ENCODE results near the gene LBX2. TPM values are rescaled to one million over a fixed set of nuclear protein-coding genes. Genes with fewer than 3 reads are reported as not detected.

LBX2 gene
- total and polyA plus RNA-seq, 2 experiments from 2014 or later, result 0.24 to 0.57 TPM

DNA sequence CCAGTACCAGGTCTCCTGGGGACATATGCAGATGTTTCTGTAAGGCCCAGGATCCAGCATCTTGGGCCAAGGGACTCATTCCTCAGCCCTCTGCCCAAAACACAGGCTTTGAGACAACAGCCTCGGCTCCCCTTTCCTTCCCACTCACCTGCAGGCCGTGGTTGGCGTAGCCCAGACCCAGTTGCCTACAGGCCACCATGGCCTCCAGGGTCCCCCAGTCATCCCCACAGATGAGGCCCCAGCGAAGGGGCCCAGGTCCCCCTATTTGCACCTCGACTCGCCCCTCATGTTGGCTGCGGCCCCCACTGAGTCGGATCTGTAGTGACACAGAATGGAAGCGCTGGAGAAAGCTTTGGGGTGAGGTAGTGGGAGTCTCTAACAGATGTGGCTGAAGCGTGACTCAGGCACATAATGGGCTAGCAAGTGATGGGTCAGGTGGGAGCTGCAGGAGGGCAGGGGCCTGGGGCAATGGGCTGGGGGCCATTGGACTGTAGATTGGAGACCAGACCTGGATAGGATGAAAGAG, 36.1 kb upstream of the LBX2 start:
- Mint-ChIP-seq H3K4me1 (peaks cover 5% of the 10 kb centered on the region), H3K27ac (no peak overlapping the region), H3K27me3 (ENCODE audit: insufficient read depth, low read depth, poor library complexity) (peaks cover 2% of the 10 kb centered on the region), H3K36me3 (ENCODE audit: low read depth) (peaks cover 23% of the 10 kb centered on the region), H3K9me3 (no peaks in the 10 kb centered on the region; the same call in 2 of the 3 replicates), H3K4me3 (no peak overlapping the region)
- ATAC-seq (no peak), DNase-seq (ENCODE audit: low spot score) (no peak)
- TF ChIP-seq, protein P1, sequence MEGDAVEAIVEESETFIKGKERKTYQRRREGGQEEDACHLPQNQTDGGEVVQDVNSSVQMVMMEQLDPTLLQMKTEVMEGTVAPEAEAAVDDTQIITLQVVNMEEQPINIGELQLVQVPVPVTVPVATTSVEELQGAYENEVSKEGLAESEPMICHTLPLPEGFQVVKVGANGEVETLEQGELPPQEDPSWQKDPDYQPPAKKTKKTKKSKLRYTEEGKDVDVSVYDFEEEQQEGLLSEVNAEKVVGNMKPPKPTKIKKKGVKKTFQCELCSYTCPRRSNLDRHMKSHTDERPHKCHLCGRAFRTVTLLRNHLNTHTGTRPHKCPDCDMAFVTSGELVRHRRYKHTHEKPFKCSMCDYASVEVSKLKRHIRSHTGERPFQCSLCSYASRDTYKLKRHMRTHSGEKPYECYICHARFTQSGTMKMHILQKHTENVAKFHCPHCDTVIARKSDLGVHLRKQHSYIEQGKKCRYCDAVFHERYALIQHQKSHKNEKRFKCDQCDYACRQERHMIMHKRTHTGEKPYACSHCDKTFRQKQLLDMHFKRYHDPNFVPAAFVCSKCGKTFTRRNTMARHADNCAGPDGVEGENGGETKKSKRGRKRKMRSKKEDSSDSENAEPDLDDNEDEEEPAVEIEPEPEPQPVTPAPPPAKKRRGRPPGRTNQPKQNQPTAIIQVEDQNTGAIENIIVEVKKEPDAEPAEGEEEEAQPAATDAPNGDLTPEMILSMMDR (conservative IDR thresholded peaks at IDR 0.05; ENCODE audit: low read depth in 2 of 2), result no peak
- TF ChIP-seq POLR2AphosphoS5 (IDR thresholded peaks at IDR 0.05; ENCODE audit: low read depth), result no peak
- Histone ChIP-seq H4K20me1 (replicated peaks; ENCODE audit: insufficient read depth) (no peaks in the 10 kb centered on the region; the same call in 1 of the 2 replicates), H3K9me2 (ENCODE audit: insufficient read depth) (no peaks in the 10 kb centered on the region), H3K4me3 (no peak overlapping the region), H3F3A (replicated peaks; ENCODE audit: low read depth) (0 out of 2 replicates have a peak, but pooled peaks cover 2% of the 10 kb centered on the region), H3K27ac (ENCODE audit: low read depth) (no peak overlapping the region), H2AFZ (no peak overlapping the region), H3K4me2 (no peak overlapping the region), H3K79me2 (replicated peaks; ENCODE audit: insufficient read depth) (no peaks in the 10 kb centered on the region), H3K27me3 (ENCODE audit: insufficient read depth) (no peaks in the 10 kb centered on the region), H3K4me1 (ENCODE audit: insufficient read depth) (no peaks in the 10 kb centered on the region; the same call in 1 of the 2 replicates), H3K36me3 (ENCODE audit: insufficient read depth) (no peaks in the 10 kb centered on the region)

DNA sequence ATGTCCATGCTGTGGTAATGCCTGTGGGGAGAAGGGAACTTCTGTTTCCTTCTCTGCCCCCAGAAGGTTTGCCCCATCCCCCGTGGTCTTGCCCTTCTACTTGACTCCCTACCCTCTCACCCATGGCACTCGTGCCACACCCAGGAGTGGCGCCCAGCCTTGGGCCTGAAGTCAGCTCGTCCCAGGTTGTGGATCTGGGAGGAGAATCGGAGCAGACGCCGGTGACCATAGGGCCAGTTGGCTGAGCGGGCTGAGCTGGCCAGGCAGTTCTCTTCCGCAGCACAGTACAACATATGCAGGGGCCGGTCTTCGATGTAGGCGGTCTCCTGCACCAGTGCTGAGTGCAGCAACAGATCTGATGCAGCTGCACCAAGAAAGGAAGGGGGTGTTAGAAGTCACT, 35.0 kb upstream of the LBX2 start:
- Histone ChIP-seq H3K4me1 (ENCODE audit: insufficient read depth) (no peaks in the 10 kb centered on the region; the same call in 1 of the 2 replicates), H3K4me2 (no peak overlapping the region), H3K4me3 (no peak overlapping the region), H2AFZ (no peak overlapping the region), H3K36me3 (ENCODE audit: insufficient read depth) (no peaks in the 10 kb centered on the region), H3K79me2 (replicated peaks; ENCODE audit: insufficient read depth) (no peaks in the 10 kb centered on the region), H3K27me3 (ENCODE audit: insufficient read depth) (no peaks in the 10 kb centered on the region), H3F3A (replicated peaks; ENCODE audit: low read depth) (0 out of 2 replicates have a peak, but pooled peaks cover 2% of the 10 kb centered on the region), H3K27ac (ENCODE audit: low read depth) (no peak overlapping the region), H4K20me1 (replicated peaks; ENCODE audit: insufficient read depth) (no peaks in the 10 kb centered on the region; the same call in 1 of the 2 replicates), H3K9me2 (ENCODE audit: insufficient read depth) (no peaks in the 10 kb centered on the region)
- peaks cover 2% of the 10 kb centered on the region for H3K27me3 Mint-ChIP-seq (ENCODE audit: insufficient read depth, low read depth, poor library complexity)
- H3K4me3 Mint-ChIP-seq, result no peak overlapping the region
- no peaks in the 10 kb centered on the region; the same call in 2 of the 3 replicates for H3K9me3 Mint-ChIP-seq
- peaks cover 23% of the 10 kb centered on the region for H3K36me3 Mint-ChIP-seq (ENCODE audit: low read depth)
- ATAC-seq (no peak), DNase-seq (ENCODE audit: low spot score) (no peak)
- no peak for TF ChIP-seq POLR2AphosphoS5 (IDR thresholded peaks at IDR 0.05; ENCODE audit: low read depth)
- peaks cover 5% of the 10 kb centered on the region for H3K4me1 Mint-ChIP-seq
- no peak overlapping the region for H3K27ac Mint-ChIP-seq

DNA sequence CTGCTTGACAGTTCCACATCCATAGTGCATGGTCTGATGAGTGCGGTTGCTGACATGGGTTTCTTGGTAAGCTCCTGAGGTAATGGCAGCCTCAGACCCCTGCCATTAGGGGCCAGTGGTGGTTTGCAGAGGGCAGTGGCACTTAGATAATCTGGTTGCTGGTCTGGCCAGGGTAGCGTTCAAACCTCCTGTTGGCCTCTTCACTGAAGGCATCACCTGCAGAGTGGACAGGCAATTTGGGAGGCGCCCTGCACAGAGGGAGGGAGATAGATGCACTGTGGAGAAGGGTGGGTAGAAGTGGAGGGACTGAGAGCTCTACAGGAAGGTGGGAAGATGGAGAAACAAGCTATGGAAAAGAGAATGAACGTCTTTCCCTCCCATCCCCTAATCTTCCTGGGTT, 34.1 kb upstream of the LBX2 start:
- H3K27ac ChIP-seq (ENCODE audit: low read depth), result no peak overlapping the region
- no peak overlapping the region for H2AFZ ChIP-seq
- no peaks in the 10 kb centered on the region for H3K9me2 ChIP-seq (ENCODE audit: insufficient read depth)
- H3K27me3 ChIP-seq (ENCODE audit: insufficient read depth), result no peaks in the 10 kb centered on the region
- peaks cover 3% of the 10 kb centered on the region; the same call in 1 of the 2 replicates for H3K4me1 ChIP-seq (ENCODE audit: insufficient read depth)
- H3K36me3 Mint-ChIP-seq (ENCODE audit: low read depth), result peaks cover 30% of the 10 kb centered on the region
- H3K4me3 Mint-ChIP-seq, result no peak overlapping the region
- no peak overlapping the region for H3K4me3 ChIP-seq
- H3K79me2 ChIP-seq (replicated peaks; ENCODE audit: insufficient read depth), result peaks cover 9% of the 10 kb centered on the region
- H3K27ac Mint-ChIP-seq, result no peak overlapping the region
- ATAC-seq (no peak), DNase-seq (ENCODE audit: low spot score) (no peak)
- H3K27me3 Mint-ChIP-seq (ENCODE audit: insufficient read depth, low read depth, poor library complexity), result peaks cover 9% of the 10 kb centered on the region
- H3K9me3 Mint-ChIP-seq, result no peaks in the 10 kb centered on the region; the same call in 2 of the 3 replicates
- H3K36me3 ChIP-seq (ENCODE audit: insufficient read depth), result no peaks in the 10 kb centered on the region
- H3K4me2 ChIP-seq, result no peak overlapping the region
- peaks cover 8% of the 10 kb centered on the region; the same call in 2 of the 3 replicates for H3K4me1 Mint-ChIP-seq
- H3F3A ChIP-seq (replicated peaks; ENCODE audit: low read depth), result 0 out of 2 replicates have a peak, but pooled peaks cover 2% of the 10 kb centered on the region
- no peaks in the 10 kb centered on the region for H4K20me1 ChIP-seq (replicated peaks; ENCODE audit: insufficient read depth)
- no peak for TF ChIP-seq CREB1 (CRISPR knock-in tag; IDR thresholded peaks at IDR 0.05; ENCODE audit: low read depth)
- TF ChIP-seq, protein P2, sequence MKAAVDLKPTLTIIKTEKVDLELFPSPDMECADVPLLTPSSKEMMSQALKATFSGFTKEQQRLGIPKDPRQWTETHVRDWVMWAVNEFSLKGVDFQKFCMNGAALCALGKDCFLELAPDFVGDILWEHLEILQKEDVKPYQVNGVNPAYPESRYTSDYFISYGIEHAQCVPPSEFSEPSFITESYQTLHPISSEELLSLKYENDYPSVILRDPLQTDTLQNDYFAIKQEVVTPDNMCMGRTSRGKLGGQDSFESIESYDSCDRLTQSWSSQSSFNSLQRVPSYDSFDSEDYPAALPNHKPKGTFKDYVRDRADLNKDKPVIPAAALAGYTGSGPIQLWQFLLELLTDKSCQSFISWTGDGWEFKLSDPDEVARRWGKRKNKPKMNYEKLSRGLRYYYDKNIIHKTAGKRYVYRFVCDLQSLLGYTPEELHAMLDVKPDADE (IDR thresholded peaks at IDR 0.05), result no peak
- no peak for TF ChIP-seq ZNF114 (CRISPR knock-in tag; IDR thresholded peaks at IDR 0.05)
- TF ChIP-seq STAT1 (IDR thresholded peaks at IDR 0.05; ENCODE audit: unreplicated experiment), result no peak
- no peak for TF ChIP-seq ZNF331 (CRISPR knock-in tag; IDR thresholded peaks at IDR 0.05; ENCODE audit: low read depth)
- TF ChIP-seq EZH2phosphoT487 (IDR thresholded peaks at IDR 0.05; ENCODE audit: unreplicated experiment), result no peak
- TF ChIP-seq, protein P3, sequence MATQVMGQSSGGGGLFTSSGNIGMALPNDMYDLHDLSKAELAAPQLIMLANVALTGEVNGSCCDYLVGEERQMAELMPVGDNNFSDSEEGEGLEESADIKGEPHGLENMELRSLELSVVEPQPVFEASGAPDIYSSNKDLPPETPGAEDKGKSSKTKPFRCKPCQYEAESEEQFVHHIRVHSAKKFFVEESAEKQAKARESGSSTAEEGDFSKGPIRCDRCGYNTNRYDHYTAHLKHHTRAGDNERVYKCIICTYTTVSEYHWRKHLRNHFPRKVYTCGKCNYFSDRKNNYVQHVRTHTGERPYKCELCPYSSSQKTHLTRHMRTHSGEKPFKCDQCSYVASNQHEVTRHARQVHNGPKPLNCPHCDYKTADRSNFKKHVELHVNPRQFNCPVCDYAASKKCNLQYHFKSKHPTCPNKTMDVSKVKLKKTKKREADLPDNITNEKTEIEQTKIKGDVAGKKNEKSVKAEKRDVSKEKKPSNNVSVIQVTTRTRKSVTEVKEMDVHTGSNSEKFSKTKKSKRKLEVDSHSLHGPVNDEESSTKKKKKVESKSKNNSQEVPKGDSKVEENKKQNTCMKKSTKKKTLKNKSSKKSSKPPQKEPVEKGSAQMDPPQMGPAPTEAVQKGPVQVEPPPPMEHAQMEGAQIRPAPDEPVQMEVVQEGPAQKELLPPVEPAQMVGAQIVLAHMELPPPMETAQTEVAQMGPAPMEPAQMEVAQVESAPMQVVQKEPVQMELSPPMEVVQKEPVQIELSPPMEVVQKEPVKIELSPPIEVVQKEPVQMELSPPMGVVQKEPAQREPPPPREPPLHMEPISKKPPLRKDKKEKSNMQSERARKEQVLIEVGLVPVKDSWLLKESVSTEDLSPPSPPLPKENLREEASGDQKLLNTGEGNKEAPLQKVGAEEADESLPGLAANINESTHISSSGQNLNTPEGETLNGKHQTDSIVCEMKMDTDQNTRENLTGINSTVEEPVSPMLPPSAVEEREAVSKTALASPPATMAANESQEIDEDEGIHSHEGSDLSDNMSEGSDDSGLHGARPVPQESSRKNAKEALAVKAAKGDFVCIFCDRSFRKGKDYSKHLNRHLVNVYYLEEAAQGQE (IDR thresholded peaks at IDR 0.05; ENCODE audit: unreplicated experiment), result no peak
- TF ChIP-seq NANOG (IDR thresholded peaks at IDR 0.05; ENCODE audit: borderline replicate concordance), result no peak
- TF ChIP-seq JUNB (IDR thresholded peaks at IDR 0.05; ENCODE audit: unreplicated experiment), result no peak
- no peak for TF ChIP-seq EZH2 (IDR thresholded peaks at IDR 0.05; ENCODE audit: low read depth, unreplicated experiment)
